ENCODE results near the gene KNSTRN. TPM values are rescaled to one million over a fixed set of nuclear protein-coding genes. Genes with fewer than 3 reads are reported as not detected.
A peak's percentile ranks its signal among the peaks of the same experiment; 100 is the strongest.

Gene KNSTRN
- total and polyA plus RNA-seq, 2 of the 13 experiments (the other 11 are each of a cell fraction or from before 2014, with no cell fraction given) = 20.3 to 62.3 TPM

GRCh38 chr15:40430271-40430805 lies 47.8 kb downstream of the KNSTRN start:
- 42% methylated on average over 10 of the region's 10 CpGs for WGBS (ENCODE audit: low lambda C conversion rate)

GRCh38 chr15:40435023-40435709 lies 52.6 kb downstream of the KNSTRN start:
- DNase-seq (ENCODE audit: low spot score) = no peak
- Histone ChIP-seq H3K27me3 (ENCODE audit: control insufficient read depth in 1 of 2, insufficient read depth in 2 of 2, low read length in 2 of 2) (peaks cover 5 to 54% of the 10 kb centered on the region in 2 experiments; a peak in 4 of 5 replicates), H3K79me2 (ENCODE audit: insufficient read depth, low read length) (no peaks in the 10 kb centered on the region), H3K27ac (ENCODE audit: extremely low read length, insufficient read depth, low read length) (no peak overlapping the region), H3K36me3 (replicated peaks in 1 of 2; ENCODE audit: control insufficient read depth in 1 of 2, insufficient read depth in 2 of 2, low read length in 2 of 2) (no peaks in the 10 kb centered on the region), H3K4me1 (ENCODE audit: insufficient read depth, low read length) (peaks cover 53% of the 10 kb centered on the region), H3K9ac (ENCODE audit: insufficient read depth, low read depth, low read length) (no peak overlapping the region), H3K4me3 (replicated peaks in 1 of 3; ENCODE audit: insufficient read depth in 1 of 3, low read depth in 2 of 3, low read length in 3 of 3) (peak overlapping the region in 1 of 3 experiments; percentile 68; a peak in 1 of 6 replicates), H3K4me2 (ENCODE audit: low read depth, low read length) (peak overlapping the region; percentile 70; the same call in 1 of the 2 replicates), H3K9me3 (ENCODE audit: low read length) (no peaks in the 10 kb centered on the region), H4K20me1 (ENCODE audit: insufficient read depth, low read length) (no peaks in the 10 kb centered on the region), H2AFZ (ENCODE audit: low read length) (no peak overlapping the region)
- in situ Hi-C loops (cut with HindIII; ENCODE audit: extremely low pct_ligation_motif_present, low pct_unique_long_range_greater_than_20kb) (no loop called here), intact Hi-C loops (cut with micrococcal nuclease; ENCODE audit: unreplicated experiment) (no loop called here)
- ChIA-PET POLR2A (no interaction called here), CTCF (ENCODE audit: low intra/inter-chr PET ratio, low total read pairs) (no interaction called here)
- ATAC-seq = no peak
- TF ChIP-seq ZBTB25 (CRISPR knock-in tag; IDR thresholded peaks at IDR 0.05) (no peak), MAFF (IDR thresholded peaks at IDR 0.05; ENCODE audit: low read depth, low read length) (no peak), HDAC2 (CRISPR knock-in tag; IDR thresholded peaks at IDR 0.05) (no peak), GMEB2 (CRISPR knock-in tag; IDR thresholded peaks at IDR 0.05; ENCODE audit: low read depth) (no peak)
- WGBS (ENCODE audit: low lambda C conversion rate) = 47% methylated on average over 17 of the region's 20 CpGs
- FAIRE-seq = no peak
- BruUV-seq (replicated peaks) = no TSS peak

More at GRCh38 chr15:40430271-40430805, 47.8 kb downstream of the KNSTRN start:
- ChIA-PET POLR2A (interaction anchor here (1.6 kb wide), 1 partner anchor 24 kb away, joined by 3 read pairs; the partner anchor contains the start of gene IVD), CTCF (ENCODE audit: low intra/inter-chr PET ratio, low total read pairs) (no interaction called here)
- no peak for FAIRE-seq
- TF ChIP-seq CREM (IDR thresholded peaks at IDR 0.05) (no peak), CREM (CRISPR knock-in tag; IDR thresholded peaks at IDR 0.05) (no peak)
- ATAC-seq = no peak
- H3K9me3 ChIP-seq (ENCODE audit: low read length) = no peaks in the 10 kb centered on the region
- BruUV-seq (replicated peaks) = no TSS peak
- H3K9ac ChIP-seq (ENCODE audit: insufficient read depth, low read depth, low read length) = no peak overlapping the region
- intact Hi-C loops (cut with micrococcal nuclease; ENCODE audit: unreplicated experiment) (no loop called here), in situ Hi-C loops (cut with HindIII; ENCODE audit: extremely low pct_ligation_motif_present, low pct_unique_long_range_greater_than_20kb) (no loop called here)
- no peak overlapping the region for H3K27ac ChIP-seq (ENCODE audit: extremely low read length, insufficient read depth, low read length)
- peaks cover 5% of the 10 kb centered on the region; the same call in 1 of the 2 replicates for H3K4me1 ChIP-seq (ENCODE audit: insufficient read depth, low read length)
- H3K36me3 ChIP-seq (replicated peaks in 1 of 2; ENCODE audit: control insufficient read depth in 1 of 2, insufficient read depth in 2 of 2, low read length in 2 of 2) = no peaks in the 10 kb centered on the region
- no peak overlapping the region for H2AFZ ChIP-seq (ENCODE audit: low read length)
- no peak overlapping the region for H3K4me3 ChIP-seq (replicated peaks in 1 of 3; ENCODE audit: insufficient read depth in 1 of 3, low read depth in 2 of 3, low read length in 3 of 3)
- H3K4me2 ChIP-seq (ENCODE audit: low read depth, low read length) = no peak overlapping the region
- H3K27me3 ChIP-seq (ENCODE audit: control insufficient read depth in 1 of 2, insufficient read depth in 2 of 2, low read length in 2 of 2) = peaks cover 2 to 9% of the 10 kb centered on the region in 2 experiments; a peak in 4 of 5 replicates
- no peaks in the 10 kb centered on the region for H4K20me1 ChIP-seq (ENCODE audit: insufficient read depth, low read length)
- H3K79me2 ChIP-seq (ENCODE audit: insufficient read depth, low read length) = no peaks in the 10 kb centered on the region
- no peak for DNase-seq (ENCODE audit: low spot score)
